Trophoblast cell (in vitro differentiated cells and primary cell): ENCODE data around the gene ATP9B.
A peak's percentile ranks its signal among the peaks of the same experiment; 100 is the strongest.

ENCODE experiments used
- DNase-seq, 2 donors: peaks; one replicate each; pipeline ENCODE4 v3.0.0-alpha.2; 2016
- H2AFZ ChIP-seq: 2 replicates; pipeline ENCODE4 v1.6.1; 2013; ENCODE audit warnings: low read length, moderate library complexity, mild to moderate bottlenecking; ENCODE audit not compliant: insufficient read depth, poor library complexity
- H2AK5ac ChIP-seq: 2 replicates; pipeline ENCODE4 v1.6.1; 2013; ENCODE audit warnings: mild to moderate bottlenecking, low read length
- H2BK120ac ChIP-seq: 2 replicates; pipeline ENCODE4 v1.6.1; 2013; ENCODE audit warnings: low read length, mild to moderate bottlenecking, moderate library complexity; ENCODE audit not compliant: insufficient read depth, poor library complexity
- H2BK12ac ChIP-seq: 2 replicates; pipeline ENCODE4 v1.6.1; 2013; ENCODE audit warnings: mild to moderate bottlenecking, low read length, moderate library complexity
- H2BK5ac ChIP-seq: 2 replicates; pipeline ENCODE4 v1.6.1; 2013; ENCODE audit warnings: low read length, low read depth, moderate library complexity, mild to moderate bottlenecking; ENCODE audit not compliant: poor library complexity
- H3K14ac ChIP-seq: 2 replicates; pipeline ENCODE4 v1.6.1; 2013; ENCODE audit warnings: mild to moderate bottlenecking, low read length
- H3K18ac ChIP-seq: 2 replicates; pipeline ENCODE4 v1.6.1; 2013; ENCODE audit warnings: mild to moderate bottlenecking, low read length
- H3K23ac ChIP-seq: 2 replicates; pipeline ENCODE4 v1.6.1; 2013; ENCODE audit warnings: low read length
- H3K27ac ChIP-seq: 2 replicates; pipeline ENCODE4 v1.5.1; 2013; ENCODE audit warnings: low read depth, mild to moderate bottlenecking, inconsistent platforms, low read length, moderate library complexity
- H3K27me3 ChIP-seq: 2 replicates; pipeline ENCODE4 v1.6.1; 2013; ENCODE audit warnings: inconsistent platforms, mild to moderate bottlenecking, low read length, moderate library complexity; ENCODE audit not compliant: insufficient read depth
- H3K36me3 ChIP-seq, 2 experiments: 1 replicate in 1 of 2; 2 replicates in 1 of 2; pipeline ENCODE4 v1.6.1; 2013; ENCODE audit warnings: low read length in 2 of 2, mild to moderate bottlenecking in 2 of 2, moderate library complexity in 1 of 2; ENCODE audit not compliant: insufficient read depth in 2 of 2, control insufficient read depth in 1 of 2
- H3K4ac ChIP-seq: 2 replicates; pipeline ENCODE4 v1.6.1; 2013; ENCODE audit warnings: low read depth, mild to moderate bottlenecking, low read length, moderate library complexity
- H3K4me1 ChIP-seq, 2 experiments: 1 replicate in 1 of 2; 2 replicates in 1 of 2; pipeline ENCODE4 v1.6.1; 2013; ENCODE audit warnings: low read length in 2 of 2, mild to moderate bottlenecking in 2 of 2, moderate library complexity in 1 of 2; ENCODE audit not compliant: insufficient read depth in 2 of 2, control insufficient read depth in 1 of 2
- H3K4me2 ChIP-seq: 2 replicates; pipeline ENCODE4 v1.6.1; 2013; ENCODE audit warnings: inconsistent platforms, mild to moderate bottlenecking, low read length, moderate library complexity
- H3K4me3 ChIP-seq: 2 replicates; pipeline ENCODE4 v1.5.1; 2013; ENCODE audit warnings: mild to moderate bottlenecking, low read depth, low read length, inconsistent platforms
- H3K79me1 ChIP-seq: one replicate; pipeline ENCODE4 v1.6.1; 2013; ENCODE audit warnings: low read length
- H3K79me2 ChIP-seq: 2 replicates; pipeline ENCODE4 v1.6.1; 2013; ENCODE audit warnings: low read length, mild to moderate bottlenecking; ENCODE audit not compliant: control insufficient read depth, insufficient read depth, poor library complexity
- H3K9ac ChIP-seq: 2 replicates; pipeline ENCODE4 v1.6.1; 2013; ENCODE audit warnings: mild to moderate bottlenecking, low read length
- H3K9me3 ChIP-seq: 2 replicates; pipeline ENCODE4 v1.6.1; 2013; ENCODE audit warnings: low read depth, mild to moderate bottlenecking, control low read depth, inconsistent platforms, low read length; ENCODE audit not compliant: insufficient read depth
- H4K12ac ChIP-seq: 2 replicates; pipeline ENCODE4 v1.6.1; 2013; ENCODE audit warnings: low read depth, mild to moderate bottlenecking, low read length, moderate library complexity
- H4K8ac ChIP-seq: 2 replicates; pipeline ENCODE4 v1.6.1; 2013; ENCODE audit warnings: low read depth, mild to moderate bottlenecking, low read length, moderate library complexity
- H4K91ac ChIP-seq: one replicate; pipeline ENCODE4 v1.6.1; 2013; ENCODE audit warnings: low read depth, mild to moderate bottlenecking, low read length, moderate library complexity
- WGBS: extraction: QIAGEN DNeasy Blood & Tissue Kit; methylation state at CpG from one replicate; pipeline ENCODE4 v1.1.7; 2013; ENCODE audit warnings: missing lambda C conversion rate; ENCODE audit not compliant: insufficient read length, insufficient coverage; ENCODE audit errors: extremely low coverage; 5-methylcytosine and 5-hydroxymethylcytosine counted together

ATP9B gene

GRCh38 chr18:79104137-79104536 lies 34.9 kb downstream of the ATP9B start:
- Histone ChIP-seq H2BK12ac (no peak overlapping the region), H3K9me3 (no peaks in the 10 kb centered on the region), H2AK5ac (no peak overlapping the region), H2BK5ac (no peak overlapping the region), H4K91ac (no peak overlapping the region), H3K4me2 (no peak overlapping the region), H4K12ac (no peak overlapping the region), H3K27ac (no peak overlapping the region), H3K79me2 (no peaks in the 10 kb centered on the region), H3K23ac (peak overlapping the region; percentile 98), H3K9ac (no peak overlapping the region), H3K4me3 (no peak overlapping the region), H3K79me1 (no peaks in the 10 kb centered on the region), H3K4ac (no peak overlapping the region), H3K36me3 (peaks cover 0 to 1% of the 10 kb centered on the region in 2 experiments), H4K8ac (no peak overlapping the region), H2BK120ac (no peak overlapping the region), H3K27me3 (no peaks in the 10 kb centered on the region), H3K18ac (no peak overlapping the region), H2AFZ (no peak overlapping the region), H3K14ac (no peak overlapping the region), H3K4me1 (no peaks in the 10 kb centered on the region)
- no peak for DNase-seq
- no CpG with 5 or more reads among the region's 2 CpGs for WGBS

GRCh38 chr18:79105455-79105854 lies 36.3 kb downstream of the ATP9B start:
- Histone ChIP-seq H3K79me1 (no peaks in the 10 kb centered on the region), H3K27me3 (no peaks in the 10 kb centered on the region), H3K9ac (no peak overlapping the region), H3K14ac (no peak overlapping the region), H4K12ac (no peak overlapping the region), H3K4me1 (no peaks in the 10 kb centered on the region), H3K4me2 (no peak overlapping the region), H4K8ac (no peak overlapping the region), H3K18ac (no peak overlapping the region), H3K9me3 (no peaks in the 10 kb centered on the region), H2AFZ (no peak overlapping the region), H3K27ac (no peak overlapping the region), H3K4ac (no peak overlapping the region), H2BK12ac (no peak overlapping the region), H3K36me3 (no peaks in the 10 kb centered on the region), H2BK5ac (no peak overlapping the region), H2AK5ac (no peak overlapping the region), H4K91ac (no peak overlapping the region), H3K4me3 (no peak overlapping the region), H3K23ac (no peak overlapping the region), H2BK120ac (no peak overlapping the region), H3K79me2 (no peaks in the 10 kb centered on the region)
- no peak for DNase-seq
- no CpG with 5 or more reads among the region's 6 CpGs for WGBS

DNA sequence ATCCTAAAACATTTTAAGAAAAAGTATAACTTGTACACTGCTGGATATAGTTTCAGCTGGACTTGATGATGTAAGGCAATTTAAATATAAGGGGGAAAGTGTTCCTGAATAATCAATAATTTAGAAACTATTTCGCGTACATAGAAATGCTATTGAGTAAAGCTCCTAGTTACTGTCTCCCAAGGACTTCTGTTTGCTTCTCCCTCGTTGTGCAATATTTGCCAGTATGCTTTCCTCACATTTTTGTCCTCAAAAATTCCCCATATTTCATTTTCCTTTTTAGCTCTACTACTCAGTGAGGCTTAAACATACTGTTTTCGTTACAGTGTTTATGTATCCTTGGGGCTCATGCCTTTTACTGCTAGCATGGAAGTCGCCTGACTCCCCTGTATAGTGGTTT lies 36.9 kb downstream of the ATP9B start:
- H2AFZ ChIP-seq, result no peak overlapping the region
- no peak overlapping the region for H4K12ac ChIP-seq
- H4K91ac ChIP-seq, result no peak overlapping the region
- no CpG with 5 or more reads among the region's 5 CpGs for WGBS
- no peaks in the 10 kb centered on the region for H3K9me3 ChIP-seq
- H3K14ac ChIP-seq, result no peak overlapping the region
- H3K4ac ChIP-seq, result no peak overlapping the region
- H3K27ac ChIP-seq, result no peak overlapping the region
- H2BK5ac ChIP-seq, result no peak overlapping the region
- H3K4me1 ChIP-seq, result no peaks in the 10 kb centered on the region
- H2AK5ac ChIP-seq, result no peak overlapping the region
- DNase-seq, result no peak
- no peak overlapping the region for H2BK120ac ChIP-seq
- H3K27me3 ChIP-seq, result no peaks in the 10 kb centered on the region
- H4K8ac ChIP-seq, result no peak overlapping the region
- H2BK12ac ChIP-seq, result no peak overlapping the region
- H3K18ac ChIP-seq, result no peak overlapping the region
- H3K4me2 ChIP-seq, result no peak overlapping the region
- no peak overlapping the region for H3K4me3 ChIP-seq
- H3K79me2 ChIP-seq, result no peaks in the 10 kb centered on the region
- no peak overlapping the region for H3K23ac ChIP-seq
- no peaks in the 10 kb centered on the region for H3K36me3 ChIP-seq
- H3K79me1 ChIP-seq, result no peaks in the 10 kb centered on the region
- no peak overlapping the region for H3K9ac ChIP-seq

GRCh38 chr18:79107886-79108285 lies 38.7 kb downstream of the ATP9B start:
- DNase-seq, result no peak
- Histone ChIP-seq H3K9ac (no peak overlapping the region), H4K8ac (no peak overlapping the region), H3K27me3 (no peaks in the 10 kb centered on the region), H3K4me2 (no peak overlapping the region), H2BK12ac (no peak overlapping the region), H2BK120ac (no peak overlapping the region), H2AK5ac (no peak overlapping the region), H4K91ac (no peak overlapping the region), H3K4me1 (no peaks in the 10 kb centered on the region), H3K23ac (no peak overlapping the region), H3K27ac (no peak overlapping the region), H3K18ac (no peak overlapping the region), H3K9me3 (no peaks in the 10 kb centered on the region), H3K36me3 (no peaks in the 10 kb centered on the region), H3K4ac (no peak overlapping the region), H3K14ac (no peak overlapping the region), H3K79me1 (no peaks in the 10 kb centered on the region), H2AFZ (no peak overlapping the region), H4K12ac (no peak overlapping the region), H3K79me2 (no peaks in the 10 kb centered on the region), H3K4me3 (no peak overlapping the region), H2BK5ac (no peak overlapping the region)
- WGBS, result no CpG with 5 or more reads among the region's 4 CpGs
